ENCODE data around the gene GPR55.

The GPR55 gene

DNA sequence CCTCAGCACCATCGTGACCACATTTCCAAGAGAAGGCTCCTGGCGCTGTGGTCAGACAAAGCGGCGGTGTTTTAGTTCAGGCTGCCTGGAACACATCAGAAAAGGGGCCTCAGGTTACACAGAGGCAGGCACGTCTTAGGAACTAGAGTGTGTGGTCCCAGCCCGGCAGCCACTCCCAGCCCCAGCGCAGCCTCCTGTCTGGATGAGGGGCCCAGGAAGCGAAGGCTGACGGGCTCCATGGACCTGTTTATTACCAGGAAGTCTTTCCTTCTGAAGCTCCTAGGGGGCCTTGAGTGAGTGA is 10.0 kb upstream of the GPR55 start:
- no peak overlapping the region for H3K4me3 ChIP-seq (ENCODE audit: low read depth, low read length)

DNA sequence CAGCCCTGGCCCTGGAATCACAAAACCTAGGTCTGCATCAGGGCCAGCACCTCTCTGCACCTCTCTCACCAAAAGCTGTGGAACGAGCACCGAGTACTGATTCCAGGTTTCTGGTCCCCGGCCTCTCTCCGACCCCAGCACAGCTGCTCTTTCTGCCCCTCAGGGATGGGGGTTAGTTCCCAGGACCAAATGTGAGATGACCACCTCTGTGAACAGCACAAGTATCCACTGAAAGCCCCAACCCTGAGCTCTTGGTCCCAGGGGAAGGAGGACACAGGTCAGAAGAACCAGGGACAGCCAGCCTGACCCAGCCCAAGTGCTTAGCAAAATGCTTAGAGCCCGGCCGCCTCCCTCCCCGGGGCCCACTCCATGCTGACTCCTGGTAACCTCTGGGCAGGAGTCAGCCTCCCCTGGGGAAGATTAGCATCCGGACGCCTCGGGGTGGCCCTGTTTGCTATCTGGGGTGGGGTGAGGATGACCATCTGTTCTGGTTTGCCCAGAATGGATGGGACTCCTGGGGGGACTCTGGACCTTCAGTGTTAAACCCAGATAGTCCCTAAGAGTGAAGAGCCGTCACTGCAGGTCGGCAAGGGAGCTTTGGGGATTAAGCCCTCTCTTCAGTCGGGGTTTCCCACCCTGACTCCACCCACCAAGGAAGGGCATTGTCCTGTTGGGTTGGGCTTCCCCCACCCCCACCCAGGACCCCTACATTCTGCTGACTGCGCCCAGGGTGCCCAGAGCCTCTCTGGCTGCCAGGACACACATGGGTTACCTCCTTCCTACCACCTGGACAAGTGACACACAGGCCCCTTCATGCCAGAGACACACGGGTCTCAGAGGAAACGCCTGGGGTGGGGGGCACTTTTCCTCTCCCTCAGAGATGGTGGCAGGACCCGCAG is 9.4 kb upstream of the GPR55 start:
- no peak overlapping the region for H3K4me3 ChIP-seq (ENCODE audit: low read depth, low read length)

DNA sequence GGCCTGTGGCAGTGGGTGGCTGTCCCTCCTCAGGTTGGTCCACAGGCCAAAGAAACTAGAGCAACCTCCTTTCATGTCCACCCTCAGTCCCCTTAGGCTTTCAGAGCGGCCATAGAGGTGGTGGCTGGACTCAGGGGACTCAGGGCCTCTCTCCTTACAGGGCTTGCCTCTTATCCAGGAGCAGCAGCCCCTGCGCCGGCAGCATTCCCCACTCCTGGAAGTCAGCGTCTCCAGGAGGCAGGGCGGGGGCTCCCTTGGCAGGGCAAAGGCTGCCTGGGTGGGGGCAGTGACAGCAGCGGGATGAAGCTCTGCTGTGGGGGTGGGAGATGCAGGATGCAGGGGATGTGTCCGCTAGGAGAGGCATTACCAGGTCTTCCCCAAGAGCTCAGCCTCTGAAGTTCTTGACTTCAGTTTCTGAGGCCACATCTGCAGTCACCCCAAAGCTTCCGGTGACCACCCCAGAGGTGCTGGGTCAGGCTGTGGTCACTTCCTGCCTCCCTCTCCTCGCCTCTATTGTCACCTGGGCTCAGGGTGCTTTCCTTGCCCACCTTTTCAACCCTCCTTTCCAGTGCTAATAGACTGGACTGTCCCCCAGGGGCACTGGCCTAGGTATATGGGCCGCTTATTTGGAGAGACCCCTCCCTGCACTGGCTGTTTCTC is 8.6 kb upstream of the GPR55 start:
- no peak overlapping the region for H3K4me3 ChIP-seq (ENCODE audit: low read depth, low read length)

DNA sequence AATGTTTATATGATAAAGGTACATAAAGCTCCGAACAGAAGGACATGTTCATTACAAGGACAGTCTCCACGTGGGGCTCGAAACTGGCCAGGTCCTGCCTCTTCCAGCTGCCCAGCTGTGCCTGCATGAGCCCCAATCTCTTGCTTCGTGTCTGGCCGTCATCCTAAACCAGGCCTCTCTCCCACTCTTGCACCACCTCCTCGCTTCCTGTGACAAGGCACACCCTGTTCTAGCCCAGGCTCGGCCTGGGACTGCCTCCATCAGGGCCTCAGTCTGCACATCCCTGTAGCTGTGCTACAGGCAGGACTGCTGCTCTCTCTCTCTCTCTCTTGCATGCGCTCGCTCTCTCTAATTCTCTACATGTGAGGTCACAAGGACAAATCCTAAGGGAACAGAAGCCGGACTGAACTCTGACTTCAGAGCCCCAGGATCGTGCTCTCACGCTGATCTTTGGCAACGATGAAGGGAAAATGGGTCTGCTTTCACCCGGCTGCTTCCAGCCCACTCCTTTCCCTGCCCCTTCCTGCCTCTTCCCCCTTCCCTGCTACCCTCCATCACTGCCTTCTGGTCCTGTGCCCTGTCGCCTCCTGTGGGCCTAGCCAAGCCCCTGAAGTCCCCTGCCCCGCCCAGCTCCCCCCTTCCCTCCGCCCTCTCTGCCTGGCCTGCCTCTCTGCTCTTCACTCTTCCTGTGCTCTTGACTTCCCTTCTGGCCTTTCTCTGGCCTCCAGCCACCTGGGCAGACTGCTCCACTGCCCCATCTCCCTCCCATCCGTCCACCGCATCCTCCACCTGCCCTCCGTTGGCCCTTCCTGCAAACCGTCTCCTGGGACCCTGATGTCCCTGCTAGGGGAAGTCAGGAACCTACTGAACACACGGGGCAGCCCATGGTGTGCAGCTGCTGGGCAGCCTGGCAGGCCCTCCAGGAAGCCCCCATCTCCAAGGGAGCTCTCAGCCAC is 7.8 kb upstream of the GPR55 start:
- no peak overlapping the region for H3K4me3 ChIP-seq (ENCODE audit: low read depth, low read length)

DNA sequence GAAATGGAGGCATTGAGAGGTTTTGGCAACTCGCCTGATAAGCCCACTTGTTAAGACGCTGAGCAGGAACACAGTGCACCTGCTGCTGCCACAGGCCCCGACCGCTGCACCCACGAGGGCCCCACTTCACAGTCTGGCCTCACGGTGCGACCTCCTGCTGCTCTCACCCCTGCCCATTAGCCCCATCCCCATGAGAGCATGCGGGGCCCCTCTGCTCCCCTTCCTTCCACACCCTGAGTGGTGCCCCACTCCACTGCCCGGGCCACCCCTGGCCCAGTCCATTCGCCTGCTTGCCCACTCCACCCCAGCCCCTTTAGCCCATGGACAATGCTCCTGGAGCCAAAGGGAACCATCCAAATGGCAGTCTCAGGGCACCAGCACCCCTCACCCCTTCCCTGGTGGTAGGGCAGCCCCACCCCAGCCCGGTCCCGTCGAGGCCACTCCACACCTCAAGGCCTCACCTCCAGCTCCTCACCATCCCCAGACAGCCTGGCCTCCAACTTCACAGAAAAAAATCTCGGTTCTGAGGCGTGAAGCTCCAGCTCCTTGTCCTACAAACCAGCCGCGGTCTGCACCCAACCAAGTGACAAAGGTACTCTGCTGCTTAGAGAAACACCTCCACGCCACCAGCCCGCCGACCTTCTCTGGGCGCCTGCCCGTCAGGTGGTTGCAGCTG is 6.7 kb upstream of the GPR55 start:
- H3K4me3 ChIP-seq (ENCODE audit: low read depth, low read length): no peak overlapping the region

DNA sequence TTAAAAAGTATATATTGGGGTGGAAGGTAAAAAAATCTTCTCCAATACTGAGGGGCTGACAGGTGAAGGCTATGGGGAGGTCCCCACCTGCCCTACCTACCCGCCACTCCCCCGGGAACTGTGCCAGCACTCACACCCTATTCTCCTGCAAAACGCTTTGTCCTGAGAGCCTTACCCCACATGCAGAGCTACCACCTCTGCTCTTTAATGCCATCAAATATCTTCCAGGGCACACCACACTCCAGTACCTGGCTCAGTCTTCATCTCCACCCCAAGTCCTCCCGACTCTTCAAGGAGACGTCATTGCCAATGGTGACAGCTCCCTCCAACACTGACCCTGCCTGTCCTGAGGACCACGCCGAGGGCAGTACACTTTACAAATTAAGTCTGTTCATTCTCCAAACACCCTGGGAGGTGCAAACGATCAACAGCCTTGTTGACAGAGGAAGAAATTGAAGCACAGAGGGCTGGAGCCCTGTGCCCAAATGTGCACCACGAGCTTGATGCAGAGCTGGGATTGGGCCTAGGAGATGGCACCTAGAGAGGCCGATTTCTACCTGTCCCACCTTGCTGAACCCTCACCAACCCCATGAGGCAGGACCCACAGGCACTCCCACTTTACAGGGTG is 6.0 kb upstream of the GPR55 start:
- no peak overlapping the region for H3K4me3 ChIP-seq (ENCODE audit: low read depth, low read length)

DNA sequence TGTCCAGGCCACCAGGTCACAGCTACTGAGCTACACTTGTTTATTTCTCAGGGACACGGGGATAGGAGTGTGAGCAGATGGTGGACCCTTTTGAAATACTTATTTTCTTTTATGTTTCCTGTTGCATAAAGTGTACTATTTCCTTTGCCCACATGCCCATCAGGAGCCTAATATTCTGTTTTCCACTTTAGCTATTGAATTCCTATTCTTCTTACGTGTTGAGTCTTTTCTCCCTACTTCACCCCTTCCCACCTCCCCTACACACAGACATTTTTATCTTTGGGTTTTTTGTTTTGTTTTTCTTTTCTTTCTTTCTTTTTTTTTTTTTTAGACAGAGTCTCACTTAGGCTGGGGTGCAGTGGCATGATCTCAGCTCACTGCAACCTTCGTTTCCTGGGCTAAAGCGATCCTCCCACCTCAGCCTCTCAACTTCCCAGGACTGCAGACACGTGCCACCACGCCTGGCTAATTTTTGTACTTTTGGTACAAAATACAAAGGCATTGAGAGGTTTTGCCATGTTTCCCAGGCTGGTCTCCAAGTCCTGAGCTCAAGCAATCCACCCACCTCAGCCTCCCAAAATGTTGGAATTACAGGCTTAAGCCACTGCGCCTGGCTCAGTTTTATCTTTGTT is 5.2 kb upstream of the GPR55 start:
- H3K4me3 ChIP-seq (ENCODE audit: low read depth, low read length): no peak overlapping the region

DNA sequence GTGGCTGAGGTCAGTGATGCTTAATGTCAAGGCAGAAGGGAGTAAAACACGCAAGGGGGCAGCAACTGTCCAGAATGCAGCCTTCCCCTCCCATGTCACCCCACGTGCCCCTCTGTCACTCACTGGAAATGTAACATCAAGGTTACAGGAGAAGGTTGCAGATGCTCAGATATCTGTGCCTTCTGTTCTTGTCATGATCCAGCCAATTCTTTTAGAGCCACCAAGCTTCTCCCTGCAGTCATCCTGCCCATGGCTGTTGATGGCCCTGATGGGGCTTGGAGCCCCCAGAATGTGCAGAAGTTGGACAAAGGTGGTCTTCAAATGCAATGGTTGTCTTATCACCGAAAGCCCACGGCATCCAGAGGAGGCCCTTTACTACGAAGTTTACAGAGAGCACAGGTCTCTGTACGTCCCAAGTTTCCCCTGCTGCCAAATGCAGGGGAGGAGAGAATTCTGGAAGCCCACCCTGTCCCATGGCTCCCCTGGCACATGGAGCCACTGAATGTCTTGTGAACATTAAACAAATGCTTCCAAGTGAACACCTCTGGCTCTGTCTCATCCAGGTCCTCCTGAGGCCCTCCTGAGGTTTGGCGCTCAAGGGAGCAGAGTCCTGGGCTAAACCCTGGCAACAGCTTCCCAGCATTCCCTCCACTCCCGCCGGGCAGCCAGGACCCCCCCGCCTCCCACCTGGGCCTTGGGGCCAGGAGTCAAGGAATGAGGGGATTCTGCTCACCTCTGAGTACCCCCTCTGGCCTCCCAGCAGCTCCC is 4.5 kb upstream of the GPR55 start:
- H3K4me3 ChIP-seq (ENCODE audit: low read depth, low read length): no peak overlapping the region

DNA sequence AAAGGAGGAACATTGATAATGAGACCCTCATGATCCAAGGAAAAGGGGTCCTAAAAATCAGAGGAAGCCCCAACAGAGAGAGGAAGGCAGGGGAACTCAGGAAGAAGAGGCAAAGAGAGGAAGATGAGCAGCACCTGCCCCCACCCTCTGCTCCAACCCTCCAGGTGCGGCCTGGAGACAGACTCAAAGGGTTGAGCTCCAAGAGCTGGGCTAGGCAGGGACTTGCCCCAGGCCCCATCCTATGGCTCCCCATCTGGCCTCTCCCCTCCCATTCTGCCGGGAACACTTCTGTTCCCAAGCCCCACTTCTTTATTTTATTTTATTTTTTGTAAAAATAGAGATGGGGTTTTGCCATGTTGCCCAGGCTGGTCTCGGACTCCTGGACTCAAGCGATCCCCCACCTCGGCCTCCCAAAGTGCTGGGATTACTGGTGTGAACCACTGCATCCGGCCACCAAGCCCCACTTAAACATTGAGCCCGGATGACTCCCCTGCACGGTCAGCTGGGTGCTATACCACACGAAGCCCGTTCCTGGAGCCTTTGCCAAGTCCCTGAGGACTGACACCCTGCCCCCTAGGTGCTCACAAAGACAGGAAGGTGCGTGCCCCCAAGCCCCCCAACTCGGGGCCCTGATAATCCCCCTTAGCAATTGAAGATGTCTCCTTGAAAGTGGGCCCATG is 3.8 kb upstream of the GPR55 start:
- no peak overlapping the region for H3K4me3 ChIP-seq (ENCODE audit: low read depth, low read length)

DNA sequence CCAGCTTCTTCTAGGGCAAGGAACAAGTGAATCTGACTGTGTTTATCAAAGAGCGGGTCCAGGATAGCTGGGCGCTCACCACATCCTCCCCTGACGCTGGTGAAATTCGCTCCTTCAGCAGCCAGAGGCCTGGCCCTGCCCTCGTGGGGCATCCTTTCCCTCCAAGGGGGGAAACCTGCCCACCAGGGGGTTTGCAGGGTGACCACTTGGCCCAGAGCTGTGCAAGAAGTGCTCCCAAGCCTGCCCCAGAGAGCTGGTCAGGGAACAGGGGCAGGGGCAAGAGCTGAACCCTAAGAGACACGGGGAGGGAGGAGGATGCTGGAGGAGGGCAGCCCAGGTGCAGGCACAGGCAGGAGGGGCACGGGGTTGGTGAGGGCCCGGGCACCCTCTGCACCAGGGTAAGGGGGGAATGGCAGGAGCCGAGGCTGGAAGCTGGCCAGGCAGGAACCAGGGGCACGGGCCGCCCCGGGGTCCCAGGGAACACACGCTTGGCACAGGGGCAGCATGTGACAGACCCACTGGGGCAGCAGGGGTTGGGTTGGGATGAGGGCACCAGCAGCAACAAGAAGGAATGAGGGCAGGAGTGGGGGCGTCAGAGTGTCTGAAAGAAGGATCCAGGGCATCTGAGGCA is 2.8 kb upstream of the GPR55 start:
- no peak overlapping the region for H3K4me3 ChIP-seq (ENCODE audit: low read depth, low read length)

DNA sequence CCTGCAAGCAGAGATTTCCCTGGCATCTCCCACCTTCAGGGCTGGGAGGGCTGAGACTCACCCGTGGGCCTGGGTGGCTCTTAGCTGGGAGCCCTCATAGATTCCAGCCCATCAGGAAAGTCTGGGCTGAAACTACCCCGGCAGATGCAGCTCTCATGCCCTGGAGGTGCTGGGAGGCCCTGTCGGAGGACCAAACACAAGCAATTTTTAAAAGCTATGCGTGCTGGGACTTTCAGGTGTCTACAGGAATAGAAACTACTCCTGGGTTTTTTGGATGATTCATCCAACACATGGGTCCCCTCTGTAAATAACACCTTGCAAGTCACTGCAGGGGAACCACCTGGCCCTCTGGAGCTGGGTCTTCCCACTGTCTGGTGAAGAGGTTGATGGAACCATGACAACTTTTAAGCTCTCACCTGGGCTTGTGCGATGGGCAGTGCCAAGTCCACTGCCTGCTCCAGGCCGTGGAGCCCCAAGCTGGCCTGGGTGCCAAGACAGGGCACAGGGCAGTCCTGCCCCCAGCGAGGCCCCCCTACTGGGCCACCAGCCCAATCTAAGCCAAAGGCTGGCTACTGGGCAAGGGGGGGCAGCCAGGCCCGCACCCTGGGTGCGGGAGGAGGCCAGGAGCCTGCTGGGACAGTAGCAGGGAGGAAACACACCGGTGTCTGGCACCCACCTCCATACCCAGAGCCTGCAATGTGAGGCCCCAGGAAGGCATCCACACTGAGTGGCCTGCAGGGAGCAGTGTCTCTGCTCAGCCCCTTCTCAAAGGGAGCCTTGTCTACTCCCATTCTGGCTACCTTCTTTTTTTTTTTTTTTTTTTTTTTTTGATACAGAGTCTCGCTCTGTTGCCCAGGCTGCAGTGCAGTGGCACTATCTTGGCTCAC is 1.1 kb upstream of the GPR55 start:
- H3K4me3 ChIP-seq (ENCODE audit: low read depth, low read length): no peak overlapping the region

DNA sequence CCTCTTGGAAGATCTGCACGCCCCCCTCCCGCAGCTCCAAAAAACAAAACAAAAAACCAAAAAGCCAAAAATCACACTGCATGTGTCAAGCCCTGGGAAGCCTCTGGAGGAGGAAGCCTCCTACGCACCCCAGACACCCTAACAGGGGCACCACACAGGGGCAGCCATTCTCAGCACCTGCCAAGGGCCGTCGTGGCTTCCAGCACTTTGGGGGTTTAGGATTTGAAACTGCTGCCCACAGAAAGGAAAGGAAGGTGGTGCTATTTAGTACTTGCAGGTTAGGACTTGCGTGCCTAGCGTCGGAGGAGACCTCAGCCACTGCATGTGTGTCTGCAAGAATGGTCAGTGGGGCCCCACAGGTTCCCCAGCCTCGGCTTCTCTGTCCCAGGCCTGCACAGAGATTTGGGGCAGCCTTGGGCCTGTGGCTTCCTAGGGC is 419 bp upstream of the GPR55 start:
- no peak overlapping the region for H3K4me3 ChIP-seq (ENCODE audit: low read depth, low read length)

DNA sequence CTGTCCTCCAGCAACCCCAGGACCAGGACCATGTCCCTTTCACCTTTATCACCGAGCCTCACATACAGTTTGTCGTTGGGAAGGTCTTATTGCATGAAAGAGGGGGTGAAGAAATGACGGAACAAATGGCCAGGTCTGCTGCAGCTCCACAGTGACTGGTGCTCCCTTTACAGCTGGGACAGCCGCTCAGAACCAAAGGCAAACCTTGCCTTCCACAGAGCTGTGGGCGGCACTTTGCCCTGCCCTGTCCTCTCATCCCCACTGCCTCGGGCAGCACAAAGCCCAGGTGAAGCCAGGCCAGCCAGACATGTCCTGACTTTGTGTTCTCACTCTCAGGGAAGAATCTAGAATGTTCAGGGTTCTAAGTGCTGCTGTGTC is 961 bp downstream of the GPR55 start:
- H3K4me3 ChIP-seq (ENCODE audit: low read depth, low read length): no peak overlapping the region

DNA sequence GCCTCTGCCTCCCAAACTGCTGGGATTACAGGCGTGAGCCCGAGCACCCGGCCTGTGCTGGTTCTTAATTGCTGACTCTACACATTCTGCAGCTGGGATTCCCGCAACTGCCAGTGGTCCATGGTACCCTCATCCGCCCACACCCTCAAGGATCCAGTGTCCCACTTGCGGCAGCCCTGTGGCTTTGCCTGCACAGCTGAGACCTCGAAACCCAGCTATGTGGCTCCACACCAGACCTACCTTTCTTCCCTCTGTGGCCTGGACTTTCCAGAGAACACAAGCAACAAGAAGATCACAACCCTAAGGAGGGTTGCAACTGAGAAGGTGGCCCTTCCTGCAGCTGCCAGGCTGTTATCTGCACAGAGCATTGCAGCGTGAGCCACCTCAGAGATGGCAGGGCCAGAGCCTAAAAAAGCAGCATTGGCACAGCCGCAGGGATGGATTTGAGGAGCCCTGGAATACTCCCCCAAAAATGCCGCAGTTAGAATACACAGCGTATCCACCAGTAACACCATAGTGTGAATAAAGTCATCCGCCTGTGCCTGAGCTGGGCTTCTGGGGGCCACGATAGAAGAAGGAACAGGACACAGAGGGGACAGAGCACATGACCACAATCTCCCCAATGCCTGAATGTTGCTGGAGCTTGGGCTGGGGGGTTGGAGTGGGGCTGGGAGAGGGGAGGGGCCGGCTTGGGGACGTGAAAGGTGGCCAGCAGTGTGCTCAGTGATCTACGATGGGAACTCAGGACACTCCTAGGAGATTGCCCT is 1.9 kb downstream of the GPR55 start:
- no peak overlapping the region for H3K4me3 ChIP-seq (ENCODE audit: low read depth, low read length)

DNA sequence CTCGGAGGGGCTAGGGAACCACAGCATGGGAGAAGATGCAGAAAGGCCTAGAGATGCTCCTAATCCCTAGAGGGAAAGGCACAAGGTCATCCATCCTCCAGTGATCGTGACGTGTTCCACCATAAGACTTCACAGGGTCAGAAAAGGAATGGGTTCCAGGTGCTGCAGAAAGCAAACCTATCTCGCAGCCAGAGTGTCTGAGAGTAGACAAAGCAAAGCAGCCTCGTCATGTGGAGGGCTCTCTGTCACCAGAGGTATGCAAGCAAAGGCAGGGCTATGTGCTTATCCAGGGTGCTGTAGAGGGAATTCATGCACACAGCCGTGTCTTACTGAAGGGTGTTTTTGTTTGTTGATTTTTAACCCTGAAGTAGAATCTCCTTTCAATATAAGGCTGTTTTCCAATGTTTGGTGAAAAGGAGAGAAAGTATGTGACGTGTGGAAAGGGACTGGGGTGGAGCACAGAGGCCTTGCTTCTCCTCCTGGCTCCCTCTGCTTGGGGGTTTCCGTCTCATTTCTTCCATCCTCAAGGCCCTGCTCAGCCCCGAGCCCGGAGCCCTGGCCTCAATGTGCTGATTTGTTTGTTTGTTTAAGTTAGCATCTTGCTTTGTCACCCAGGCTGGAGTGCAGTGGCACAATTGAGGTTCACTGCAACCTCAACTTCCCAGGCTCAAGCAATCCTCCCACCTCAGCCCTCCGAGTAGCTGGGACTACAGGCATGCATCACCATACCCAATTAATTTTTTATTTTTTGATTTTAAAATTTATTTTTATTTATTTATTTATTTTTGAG is 3.0 kb downstream of the GPR55 start:
- no peak overlapping the region for H3K4me3 ChIP-seq (ENCODE audit: low read depth, low read length)

DNA sequence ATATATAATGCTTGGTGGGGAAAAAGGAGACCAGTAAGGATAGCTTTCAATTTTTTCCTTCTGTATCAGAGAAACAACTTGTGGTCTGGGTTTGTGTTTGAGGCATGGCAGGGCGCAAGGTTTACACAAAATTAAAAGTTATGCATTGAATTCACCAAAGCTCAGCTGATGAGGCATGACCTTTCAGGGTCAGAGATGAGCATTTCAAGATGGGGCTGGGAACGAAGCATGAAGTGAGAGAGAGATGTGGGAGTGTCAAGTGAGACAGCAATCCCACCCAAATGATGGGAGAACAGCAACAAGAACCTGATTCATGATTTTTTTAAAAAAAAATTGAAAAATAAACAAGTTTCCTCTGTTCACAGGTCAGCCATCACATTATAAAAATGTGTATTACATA is 4.9 kb downstream of the GPR55 start:
- no peak overlapping the region for H3K4me3 ChIP-seq (ENCODE audit: low read depth, low read length)

Measured in iPS-11a (cell line).